OCI-LY7 (cell line): Measurements from ENCODE around the gene SEMA6C.

Experiments
- EZH2phosphoT487 ChIP-seq: fragments of 200-600 bp; sonication (generic); IDR thresholded peaks from 2 replicates; pipeline ENCODE4 v1.6.1; 2018; ENCODE audit warnings: low read depth, borderline replicate concordance, mild to moderate bottlenecking, mixed run types, antibody characterized with exemption, low read length, moderate library complexity, mixed read lengths
- TF ChIP-seq, protein P1 (sequence below): fragments of 200-600 bp; sonication (generic); conservative IDR thresholded peaks from 2 replicates; pipeline ENCODE4 v1.5.1; 2014; ENCODE audit warnings: mild to moderate bottlenecking, antibody characterized with exemption, low read length, moderate library complexity, mixed read lengths

DNA sequence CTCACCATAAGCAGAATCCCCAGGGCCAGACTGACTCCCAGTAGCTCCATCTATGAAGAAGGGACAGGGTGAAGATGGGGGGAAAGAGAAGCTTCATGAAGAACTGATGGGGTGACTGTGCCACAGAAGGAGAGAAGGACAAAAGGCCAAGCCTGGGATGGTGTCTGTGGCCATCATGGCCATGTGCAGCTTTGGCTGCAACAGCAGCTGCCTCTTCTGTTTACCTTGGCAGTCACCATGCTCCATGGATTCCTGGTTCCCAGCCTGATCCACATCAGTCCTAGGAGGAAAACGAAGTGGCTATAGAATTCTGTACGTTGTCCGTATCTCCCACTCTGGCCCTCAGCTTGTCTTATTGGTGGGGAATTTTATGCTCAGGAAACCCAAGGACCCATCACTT is 12.0 kb downstream of the SEMA6C start:
- TF ChIP-seq EZH2phosphoT487, result no peak
- TF ChIP-seq, protein P1, sequence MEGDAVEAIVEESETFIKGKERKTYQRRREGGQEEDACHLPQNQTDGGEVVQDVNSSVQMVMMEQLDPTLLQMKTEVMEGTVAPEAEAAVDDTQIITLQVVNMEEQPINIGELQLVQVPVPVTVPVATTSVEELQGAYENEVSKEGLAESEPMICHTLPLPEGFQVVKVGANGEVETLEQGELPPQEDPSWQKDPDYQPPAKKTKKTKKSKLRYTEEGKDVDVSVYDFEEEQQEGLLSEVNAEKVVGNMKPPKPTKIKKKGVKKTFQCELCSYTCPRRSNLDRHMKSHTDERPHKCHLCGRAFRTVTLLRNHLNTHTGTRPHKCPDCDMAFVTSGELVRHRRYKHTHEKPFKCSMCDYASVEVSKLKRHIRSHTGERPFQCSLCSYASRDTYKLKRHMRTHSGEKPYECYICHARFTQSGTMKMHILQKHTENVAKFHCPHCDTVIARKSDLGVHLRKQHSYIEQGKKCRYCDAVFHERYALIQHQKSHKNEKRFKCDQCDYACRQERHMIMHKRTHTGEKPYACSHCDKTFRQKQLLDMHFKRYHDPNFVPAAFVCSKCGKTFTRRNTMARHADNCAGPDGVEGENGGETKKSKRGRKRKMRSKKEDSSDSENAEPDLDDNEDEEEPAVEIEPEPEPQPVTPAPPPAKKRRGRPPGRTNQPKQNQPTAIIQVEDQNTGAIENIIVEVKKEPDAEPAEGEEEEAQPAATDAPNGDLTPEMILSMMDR, result no peak
